Measurements from ENCODE around the gene AJM1.
"Not testable (repeated sequence)": the region's sequence is repeated elsewhere in the genome, so short reads cannot be mapped to it uniquely, and the experiment has no call there.

Gene AJM1

GRCh38 chr9:136829981-136830885, 12.0 kb upstream of the AJM1 start:
- in situ Hi-C loops (cut with HindIII; ENCODE audit: low sequenced_read_pairs), result no loop called here

- in situ Hi-C loops (cut with HindIII; ENCODE audit: low sequenced_read_pairs), result no loop called here
Measured at GRCh38 chr9:136831002-136831719, 11.1 kb upstream of the AJM1 start.

GRCh38 chr9:136831720-136832104, 10.6 kb upstream of the AJM1 start:
- in situ Hi-C loops (cut with HindIII; ENCODE audit: low sequenced_read_pairs), result no loop called here

GRCh38 chr9:136832581-136832980, 9.7 kb upstream of the AJM1 start:
- in situ Hi-C loops (cut with HindIII; ENCODE audit: low sequenced_read_pairs), result no loop called here

GRCh38 chr9:136833381-136834048, 8.8 kb upstream of the AJM1 start:
- in situ Hi-C loops (cut with HindIII; ENCODE audit: low sequenced_read_pairs), result not testable (repeated sequence)

GRCh38 chr9:136835162-136835931, 6.9 kb upstream of the AJM1 start:
- in situ Hi-C loops (cut with HindIII; ENCODE audit: low sequenced_read_pairs), result no loop called here

- in situ Hi-C loops (cut with HindIII; ENCODE audit: low sequenced_read_pairs), result no loop called here
Measured at GRCh38 chr9:136835932-136836904, 6.1 kb upstream of the AJM1 start.

GRCh38 chr9:136837146-136837855, 5.0 kb upstream of the AJM1 start:
- in situ Hi-C loops (cut with HindIII; ENCODE audit: low sequenced_read_pairs), result no loop called here

- in situ Hi-C loops (cut with HindIII; ENCODE audit: low sequenced_read_pairs), result not testable (repeated sequence)
Measured at GRCh38 chr9:136837856-136838277, 4.4 kb upstream of the AJM1 start.

- in situ Hi-C loops (cut with HindIII; ENCODE audit: low sequenced_read_pairs), result no loop called here
Measured at GRCh38 chr9:136838314-136839228, 3.7 kb upstream of the AJM1 start.

GRCh38 chr9:136839229-136840139, 2.8 kb upstream of the AJM1 start:
- in situ Hi-C loops (cut with HindIII; ENCODE audit: low sequenced_read_pairs), result loop anchor here (5.0 kb wide), 2 partner anchors 32 to 88 kb away; partner anchors contain the start of gene RABL6

- in situ Hi-C loops (cut with HindIII; ENCODE audit: low sequenced_read_pairs), result loop anchor here (5.0 kb wide), 2 partner anchors 33 to 87 kb away; partner anchors contain the start of gene RABL6
Measured at GRCh38 chr9:136840140-136840876, 2.0 kb upstream of the AJM1 start.

- in situ Hi-C loops (cut with HindIII; ENCODE audit: low sequenced_read_pairs), result loop anchor here (5.0 kb wide), 2 partner anchors 34 to 86 kb away; partner anchors contain the start of gene RABL6
Measured at GRCh38 chr9:136840877-136841645, 1.2 kb upstream of the AJM1 start.

- in situ Hi-C loops (cut with HindIII; ENCODE audit: low sequenced_read_pairs), result loop anchor here (5.0 kb wide), 2 partner anchors 35 to 85 kb away; partner anchors contain the start of gene RABL6
Measured at GRCh38 chr9:136841646-136842379, 465 bp upstream of the AJM1 start.

Data from endothelial cell of hepatic sinusoid (primary cell).